GM19238 (cell line): ENCODE measurements around the gene SURF2.

Experiments used
- DNase-seq: peaks from one replicate; pipeline ENCODE4 v3.0.0; 2011; ENCODE audit warnings: low spot score; ENCODE audit not compliant: insufficient read length

SURF2 gene

GRCh38 chr9:133353548-133353947 lies 2.8 kb upstream of the SURF2 start:
- DNase-seq = no peak

DNA sequence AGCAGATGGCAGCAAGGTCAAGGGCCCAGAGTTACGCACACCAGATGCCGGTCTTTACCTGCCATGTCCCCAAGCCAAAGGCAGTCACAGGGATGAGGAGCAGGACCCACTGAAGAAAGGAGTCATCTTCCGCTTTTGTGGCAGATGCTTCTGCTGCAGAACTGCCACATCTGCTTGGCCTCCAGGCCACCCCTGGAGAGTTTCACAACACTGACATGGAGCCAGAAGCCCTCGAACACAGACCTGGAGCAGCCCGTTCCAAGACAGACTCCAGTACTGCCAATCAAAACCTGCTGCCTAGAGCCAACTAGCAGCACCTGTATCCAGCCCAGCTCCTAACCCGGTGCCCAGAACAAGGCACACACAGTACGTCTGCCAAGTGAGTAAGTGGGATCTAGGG lies 1.6 kb upstream of the SURF2 start:
- DNase-seq = no peak

DNA sequence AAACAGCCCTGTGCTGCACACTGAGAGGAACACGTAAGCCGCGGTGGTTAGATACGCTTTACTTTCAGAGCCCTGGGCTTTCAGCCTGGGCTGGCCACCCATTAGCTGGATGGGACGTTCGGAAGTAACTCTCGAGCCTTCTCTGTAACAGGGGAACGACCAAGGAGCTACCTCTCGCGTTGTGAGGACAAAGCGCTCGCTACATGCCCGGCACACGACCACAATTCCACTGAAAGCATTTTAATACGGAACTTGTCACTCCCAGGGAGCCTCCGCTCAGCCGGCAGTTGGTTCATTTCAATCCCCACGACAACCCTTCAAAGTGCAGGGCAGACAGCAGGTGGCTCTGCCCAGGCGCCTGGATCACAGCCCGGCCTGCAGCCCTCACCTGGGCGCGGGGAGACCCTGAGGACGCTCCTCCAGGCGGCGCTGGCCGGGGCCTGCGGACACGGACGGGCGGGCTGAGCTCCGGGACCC lies 431 bp upstream of the SURF2 start:
- no peak for DNase-seq

- no peak for DNase-seq
Measured at GRCh38 chr9:133357656-133358055, 1.3 kb downstream of the SURF2 start.

GRCh38 chr9:133359399-133360175 lies 3.2 kb downstream of the SURF2 start:
- DNase-seq = no peak

DNA sequence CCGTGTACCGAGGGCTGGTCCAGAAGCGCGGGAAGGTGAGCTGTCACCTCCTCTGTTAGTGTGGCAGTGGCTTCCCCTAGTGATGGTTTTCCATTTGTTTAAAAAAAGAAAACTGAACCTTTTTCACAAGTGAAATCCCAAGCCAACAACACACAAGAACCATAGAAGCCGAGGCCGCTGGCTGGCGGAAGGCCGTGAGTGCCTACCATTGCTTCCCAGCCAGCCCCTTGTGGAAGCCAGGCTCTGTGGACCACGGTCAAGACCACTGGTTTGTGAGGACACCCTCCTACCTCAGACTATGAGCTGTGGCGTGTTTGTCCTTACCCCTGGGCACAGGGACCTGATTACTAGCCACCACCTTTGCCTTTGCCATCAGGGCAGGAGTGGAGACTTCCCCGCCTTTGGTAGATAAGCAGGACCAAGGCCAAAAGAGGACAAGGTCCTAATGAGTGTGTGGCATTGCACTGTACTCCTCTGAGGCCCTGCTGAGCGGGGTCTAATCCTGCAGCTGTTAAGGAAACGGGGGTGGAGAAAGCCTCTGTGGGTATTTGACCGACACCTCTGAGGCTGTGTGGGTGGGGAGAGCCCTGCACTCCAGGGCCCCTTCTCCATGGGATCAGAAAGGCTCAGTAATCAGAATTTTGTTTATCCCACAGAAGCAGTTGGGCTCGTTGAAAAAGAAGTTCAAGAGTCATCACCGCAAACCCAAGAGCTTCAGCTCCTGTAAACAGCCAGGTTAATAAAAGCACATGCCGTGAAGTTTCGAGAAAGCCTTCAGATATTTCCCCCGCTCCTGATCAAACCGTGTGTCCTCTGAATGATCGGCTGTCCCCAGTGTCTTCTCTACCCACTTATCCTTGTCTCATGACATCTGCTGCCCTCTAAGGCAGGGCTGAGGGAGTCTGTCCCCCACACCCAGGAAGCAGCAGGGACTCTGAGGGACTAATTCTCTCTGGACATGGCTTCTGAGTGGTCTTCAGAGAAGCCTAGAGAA lies 4.3 kb downstream of the SURF2 start:
- DNase-seq = no peak

- no peak for DNase-seq
Measured at GRCh38 chr9:133361507-133362092, 5.2 kb downstream of the SURF2 start.

GRCh38 chr9:133362359-133363044 lies 6.2 kb downstream of the SURF2 start:
- DNase-seq = no peak

DNA sequence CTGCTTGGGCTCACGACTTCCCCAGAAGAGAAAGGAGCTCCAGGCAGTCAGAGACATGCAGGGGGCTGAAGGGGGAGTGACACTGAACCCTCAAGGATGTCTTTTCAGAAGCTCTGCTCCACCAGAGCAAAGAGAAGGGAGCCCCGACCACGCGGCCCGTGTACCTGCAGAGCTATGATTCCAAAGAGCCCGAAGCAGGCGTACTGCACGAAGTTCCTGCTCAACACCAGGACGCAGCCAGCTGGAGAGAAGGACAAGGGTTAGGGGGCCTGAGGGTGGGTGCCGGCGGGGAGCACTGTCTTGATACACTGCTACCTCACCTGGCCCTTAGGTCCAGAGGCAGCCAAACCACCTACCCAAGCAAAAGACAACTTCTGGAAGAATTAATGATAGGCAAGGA lies 10.1 kb downstream of the SURF2 start:
- DNase-seq = no peak

- DNase-seq = no peak
Measured at GRCh38 chr9:133367221-133367620, 10.9 kb downstream of the SURF2 start.

DNA sequence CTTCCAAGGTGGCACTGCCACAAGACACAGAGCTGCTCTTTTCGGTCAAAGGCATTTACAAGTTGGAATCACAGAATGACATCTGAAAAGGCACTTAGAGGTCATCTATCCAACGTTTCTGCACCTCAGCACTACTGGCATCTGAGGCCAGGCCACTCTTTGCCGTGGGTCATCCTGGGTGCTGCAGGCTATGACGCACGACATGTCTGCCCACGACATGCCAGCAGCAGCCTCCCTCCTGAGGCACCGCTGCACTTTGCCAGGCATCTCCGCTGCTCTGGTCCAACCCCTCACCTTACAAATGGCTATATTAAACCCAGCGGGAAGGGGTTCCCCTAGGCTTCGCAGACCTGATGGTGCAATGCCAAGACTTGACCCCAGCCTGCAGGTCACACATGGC lies 11.4 kb downstream of the SURF2 start:
- no peak for DNase-seq

DNA sequence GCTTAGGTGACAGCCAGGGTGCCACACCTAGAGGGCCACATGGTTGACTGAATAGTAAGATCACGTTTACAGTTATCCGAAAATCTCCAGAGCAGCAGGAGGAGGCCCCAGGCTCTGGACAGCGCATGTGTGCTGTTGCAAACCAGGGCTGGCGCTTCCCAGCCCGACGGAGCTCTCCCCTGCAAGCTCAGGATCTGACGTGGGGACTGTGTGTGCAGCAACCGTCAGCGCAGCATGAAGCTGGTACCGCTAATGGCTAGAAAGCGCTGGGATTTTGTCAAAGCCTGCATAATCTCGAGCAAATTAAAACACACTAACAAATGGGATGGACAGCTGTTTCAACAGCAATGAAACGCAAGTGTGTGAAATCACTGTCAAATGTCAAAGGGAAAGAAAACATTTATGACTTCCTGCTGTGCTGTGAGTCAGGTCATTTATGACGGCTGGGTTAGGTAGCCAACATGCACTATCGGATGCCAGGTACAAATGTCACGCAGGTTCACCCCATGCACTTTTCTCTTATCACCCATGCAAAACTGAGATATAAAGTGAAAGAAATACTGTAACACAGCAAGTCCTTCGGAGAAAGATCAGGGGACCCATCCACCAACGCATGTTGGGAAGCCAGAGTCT lies 12.0 kb downstream of the SURF2 start:
- DNase-seq = no peak

DNA sequence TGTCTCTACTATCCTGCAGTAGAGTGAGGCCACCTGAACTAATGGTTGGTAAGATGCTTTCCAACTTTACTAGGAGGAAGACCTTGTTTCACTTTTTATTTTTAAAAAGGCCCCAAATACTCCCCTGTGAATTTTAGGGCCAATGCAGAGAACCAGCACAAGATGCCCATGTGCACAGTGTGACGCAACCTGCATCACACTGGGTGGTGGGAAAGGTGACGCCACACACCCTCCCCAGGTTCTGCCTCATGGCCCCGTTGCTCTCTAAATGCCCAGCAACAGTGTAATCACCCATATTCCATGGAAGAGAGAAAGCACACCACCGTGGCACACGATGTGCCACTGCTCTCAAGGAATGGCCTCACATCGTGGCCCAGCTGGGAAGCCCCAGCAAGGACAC lies 13.1 kb downstream of the SURF2 start:
- no peak for DNase-seq

DNA sequence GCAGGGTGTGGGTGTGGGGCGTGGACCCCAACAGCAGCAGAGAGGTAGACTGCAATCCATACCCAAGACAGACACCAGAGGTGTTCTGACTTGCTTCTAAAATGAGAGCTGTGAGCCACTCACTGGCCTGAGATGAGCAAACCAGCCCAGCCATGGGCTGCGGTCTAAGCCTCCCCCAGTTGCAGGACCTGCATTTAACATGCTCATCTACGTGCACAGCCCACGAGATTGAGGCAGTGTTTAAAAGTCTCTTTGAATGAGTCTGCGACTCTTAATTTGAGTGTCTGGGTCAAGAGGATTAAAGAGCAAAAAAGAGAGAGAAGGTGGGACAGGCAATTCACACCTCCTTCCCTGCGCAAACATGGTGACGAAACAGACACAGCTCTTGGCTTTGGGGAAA lies 13.6 kb downstream of the SURF2 start:
- no peak for DNase-seq

DNA sequence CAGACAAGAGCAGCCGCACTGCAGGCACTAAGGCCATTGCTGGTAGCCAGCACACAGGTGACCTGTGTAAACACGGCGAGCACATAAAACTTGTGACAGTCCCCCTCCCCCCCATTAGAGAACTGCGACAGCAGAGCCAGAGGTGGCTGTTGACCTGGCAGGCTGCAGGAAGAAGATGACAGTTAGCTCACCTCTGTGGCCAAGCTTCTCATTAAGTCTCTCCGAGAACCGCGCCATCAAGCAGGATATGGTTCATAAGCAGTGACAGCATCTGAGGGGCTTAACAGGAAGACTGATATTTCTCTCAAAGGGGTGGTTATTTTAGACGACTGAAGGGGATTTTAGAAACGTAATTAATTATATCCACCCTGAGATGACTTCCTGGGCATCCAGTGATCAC lies 14.3 kb downstream of the SURF2 start:
- DNase-seq = no peak

- no peak for DNase-seq
Measured at GRCh38 chr9:133371261-133371711, 14.9 kb downstream of the SURF2 start.

- DNase-seq = no peak
Measured at GRCh38 chr9:133372144-133372543, 15.8 kb downstream of the SURF2 start.

DNA sequence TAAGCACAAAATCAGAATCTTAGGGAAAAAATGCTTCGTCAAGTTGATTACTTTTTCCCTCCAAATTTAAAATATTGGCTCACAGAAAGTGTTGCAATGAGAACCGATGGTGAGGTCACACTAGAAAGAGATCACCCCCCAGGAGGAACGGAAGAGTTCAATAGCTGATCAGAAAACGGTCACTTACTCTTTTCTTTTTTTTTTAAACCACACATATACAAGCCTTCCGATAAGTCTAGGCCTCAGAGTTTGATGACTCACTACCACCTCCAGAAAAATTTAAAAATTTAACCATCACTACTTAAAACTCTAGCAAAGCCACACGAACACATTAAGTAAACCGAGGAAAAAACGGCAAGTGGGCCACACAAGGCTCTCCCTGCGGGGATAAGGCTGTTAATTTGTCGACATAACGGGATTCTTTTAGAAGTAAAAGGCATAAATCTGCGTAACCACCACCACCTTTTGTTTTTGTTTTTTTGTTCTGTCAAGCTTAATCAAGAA lies 18.3 kb downstream of the SURF2 start:
- DNase-seq = no peak

GRCh38 chr9:133375116-133375723 lies 18.9 kb downstream of the SURF2 start:
- DNase-seq = peak; percentile 60
